Measurements from ENCODE around the gene TRIM56.

DNA sequence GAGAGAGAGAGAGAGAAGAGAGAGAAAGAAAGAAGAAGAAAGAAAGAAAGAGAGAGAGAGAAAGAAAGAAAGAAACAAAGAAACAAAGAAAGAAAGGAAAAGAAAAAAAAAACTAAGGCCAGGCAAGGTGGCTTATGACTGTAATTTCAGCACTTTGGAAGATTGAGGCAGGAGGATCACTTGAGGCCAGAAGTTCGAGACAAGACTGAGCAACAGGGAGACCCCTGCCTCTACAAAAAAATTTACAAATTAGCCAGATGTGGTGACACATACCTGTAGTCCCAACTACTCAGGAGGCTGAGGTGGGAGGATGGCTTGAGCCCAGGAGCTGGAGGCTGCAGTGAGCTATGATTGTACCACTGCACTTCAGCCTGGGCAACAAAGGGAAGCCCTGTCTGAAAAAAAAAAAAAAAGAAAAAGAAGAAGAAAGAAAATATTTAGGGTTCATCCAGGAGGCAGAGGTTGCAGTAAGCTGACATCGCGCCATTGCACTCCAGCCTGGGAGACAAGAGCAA is 44.4 kb downstream of the TRIM56 start:
- TF ChIP-seq, protein P1, sequence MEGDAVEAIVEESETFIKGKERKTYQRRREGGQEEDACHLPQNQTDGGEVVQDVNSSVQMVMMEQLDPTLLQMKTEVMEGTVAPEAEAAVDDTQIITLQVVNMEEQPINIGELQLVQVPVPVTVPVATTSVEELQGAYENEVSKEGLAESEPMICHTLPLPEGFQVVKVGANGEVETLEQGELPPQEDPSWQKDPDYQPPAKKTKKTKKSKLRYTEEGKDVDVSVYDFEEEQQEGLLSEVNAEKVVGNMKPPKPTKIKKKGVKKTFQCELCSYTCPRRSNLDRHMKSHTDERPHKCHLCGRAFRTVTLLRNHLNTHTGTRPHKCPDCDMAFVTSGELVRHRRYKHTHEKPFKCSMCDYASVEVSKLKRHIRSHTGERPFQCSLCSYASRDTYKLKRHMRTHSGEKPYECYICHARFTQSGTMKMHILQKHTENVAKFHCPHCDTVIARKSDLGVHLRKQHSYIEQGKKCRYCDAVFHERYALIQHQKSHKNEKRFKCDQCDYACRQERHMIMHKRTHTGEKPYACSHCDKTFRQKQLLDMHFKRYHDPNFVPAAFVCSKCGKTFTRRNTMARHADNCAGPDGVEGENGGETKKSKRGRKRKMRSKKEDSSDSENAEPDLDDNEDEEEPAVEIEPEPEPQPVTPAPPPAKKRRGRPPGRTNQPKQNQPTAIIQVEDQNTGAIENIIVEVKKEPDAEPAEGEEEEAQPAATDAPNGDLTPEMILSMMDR (IDR thresholded peaks at IDR 0.05; ENCODE audit: low read depth, low read length): no peak
- no peak for TF ChIP-seq EZH2phosphoT487 (IDR thresholded peaks at IDR 0.05; ENCODE audit: low read depth)

Data from OCI-LY3 (cell line).